Activated CD8-positive, alpha-beta T cell treated with anti-CD3 and anti-CD28 coated beads for 36 hours (primary cell): Measurements from ENCODE around the gene GNA12. TPM values are rescaled to one million over a fixed set of nuclear protein-coding genes. Genes with fewer than 3 reads are reported as not detected.

ENCODE experiments used
- ATAC-seq: fragments of 200-7000 bp; cut with Tn5 transposase; one replicate; pipeline ENCODE4 v1.10.0; 2021; ENCODE audit warnings: mild to moderate bottlenecking, moderate library complexity
- CTCF ChIA-PET: fragments of 350-600 bp; sonication (Branson Sonifier 250); formaldehyde crosslinking; loops from one replicate; lab custom pipeline; 2021; ENCODE audit warnings: antibody characterized with exemption; lab: Charles Lee
- POLR2A ChIA-PET: fragments of 350-600 bp; sonication (Branson Sonifier 250); formaldehyde crosslinking; loops from one replicate; lab custom pipeline; 2021; ENCODE audit warnings: antibody characterized with exemption; lab: Charles Lee
- DNase-seq: peaks from one replicate; pipeline ENCODE4 v3.0.0-alpha.2; 2020
- H3K27ac Mint-ChIP-seq: one replicate; pipeline ENCODE4 v1.8.0; 2021; ENCODE audit warnings: mild to moderate bottlenecking, mixed read lengths
- H3K27me3 Mint-ChIP-seq: one replicate; pipeline ENCODE4 v1.8.0; 2021; ENCODE audit warnings: mixed read lengths
- H3K36me3 Mint-ChIP-seq: one replicate; pipeline ENCODE4 v1.8.0; 2021; ENCODE audit warnings: low read depth, mixed read lengths
- H3K4me1 Mint-ChIP-seq: one replicate; pipeline ENCODE4 v1.8.0; 2021; ENCODE audit warnings: low read depth, mixed read lengths
- H3K4me3 Mint-ChIP-seq: one replicate; pipeline ENCODE4 v1.8.0; 2021; ENCODE audit warnings: mild to moderate bottlenecking, moderate library complexity, mixed read lengths
- H3K9me3 Mint-ChIP-seq: one replicate; pipeline ENCODE4 v1.8.0; 2021; ENCODE audit warnings: mixed read lengths
- CTCF ChIP-seq: fragments of 200-600 bp; IDR thresholded peaks from one replicate; pipeline ENCODE4 v1.8.0; 2022; ENCODE audit warnings: antibody characterized with exemption, mild to moderate bottlenecking
- intact Hi-C: fragments of 100-400 bp; cut with micrococcal nuclease; formaldehyde crosslinking; loops from one replicate; pipeline ENCODE4 v1.10.0; 2022
- total RNA-seq, 2 experiments: library from RNA; stranded (reverse); gene quantifications; one replicate each; pipeline ENCODE4 v1.2.3, GENCODE V29; 2021

GNA12 gene
- total RNA-seq, 2 experiments from 2014 or later: 21.0 to 21.1 TPM

- H3K36me3 Mint-ChIP-seq: no peaks in the 10 kb centered on the region
These were observed 40.8 kb downstream of the GNA12 start for GRCh38 chr7:2803342-2803692.

GRCh38 chr7:2802504-2803341, 41.4 kb downstream of the GNA12 start:
- no peaks in the 10 kb centered on the region for H3K9me3 Mint-ChIP-seq
- intact Hi-C loops: no loop called here
- no peaks in the 10 kb centered on the region for H3K36me3 Mint-ChIP-seq
- H3K4me1 Mint-ChIP-seq: peaks cover 47% of the 10 kb centered on the region
- ATAC-seq: no peak
- H3K27ac Mint-ChIP-seq: no peak overlapping the region
- H3K4me3 Mint-ChIP-seq: no peak overlapping the region
- no peak for TF ChIP-seq CTCF
- ChIA-PET POLR2A (no interaction called here), CTCF (interaction anchor here (1.4 to 2.2 kb wide), 2 partner anchors 8 to 93 kb away, joined by 3 to 7 read pairs; no protein-coding TSS in a partner anchor)
- DNase-seq: no peak
- no peaks in the 10 kb centered on the region for H3K27me3 Mint-ChIP-seq

More at GRCh38 chr7:2803342-2803692, 40.8 kb downstream of the GNA12 start:
- no peak overlapping the region for H3K27ac Mint-ChIP-seq
- H3K9me3 Mint-ChIP-seq: no peaks in the 10 kb centered on the region
- H3K27me3 Mint-ChIP-seq: no peaks in the 10 kb centered on the region
- ChIA-PET POLR2A (no interaction called here), CTCF (interaction anchor here (0.7 to 2.2 kb wide), 3 partner anchors 9 to 88 kb away, joined by 3 to 7 read pairs (median 3); no protein-coding TSS in a partner anchor)
- H3K4me1 Mint-ChIP-seq: peaks cover 44% of the 10 kb centered on the region
- no peak for ATAC-seq
- intact Hi-C loops: no loop called here
- DNase-seq: no peak
- no peak for TF ChIP-seq CTCF
- H3K4me3 Mint-ChIP-seq: no peak overlapping the region

- intact Hi-C loops: no loop called here
- no peak overlapping the region for H3K27ac Mint-ChIP-seq
These were observed 42.0 kb downstream of the GNA12 start for GRCh38 chr7:2802101-2802500.

GRCh38 chr7:2800931-2801688, 43.0 kb downstream of the GNA12 start:
- Mint-ChIP-seq H3K27me3 (no peaks in the 10 kb centered on the region), H3K36me3 (no peaks in the 10 kb centered on the region), H3K4me3 (no peak overlapping the region), H3K4me1 (peaks cover 47% of the 10 kb centered on the region), H3K27ac (no peak overlapping the region), H3K9me3 (no peaks in the 10 kb centered on the region)
- intact Hi-C loops: no loop called here
- CTCF ChIA-PET: interaction anchor here (1.4 kb wide), 1 partner anchor 91 kb away, joined by 3 read pairs; no protein-coding TSS in a partner anchor
- DNase-seq (peak; percentile 46), ATAC-seq (peak; percentile 34)
- TF ChIP-seq CTCF: no peak
- POLR2A ChIA-PET: interaction anchor here (0.6 kb wide), 1 partner anchor 67 kb away, joined by 4 read pairs; no protein-coding TSS in a partner anchor

More at GRCh38 chr7:2802101-2802500, 42.0 kb downstream of the GNA12 start:
- POLR2A ChIA-PET: interaction anchor here (0.6 kb wide), 1 partner anchor 68 kb away, joined by 4 read pairs; no protein-coding TSS in a partner anchor
- no peak for TF ChIP-seq CTCF
- DNase-seq: no peak
- peaks cover 47% of the 10 kb centered on the region for H3K4me1 Mint-ChIP-seq
- H3K9me3 Mint-ChIP-seq: no peaks in the 10 kb centered on the region
- no peak for ATAC-seq
- no peaks in the 10 kb centered on the region for H3K36me3 Mint-ChIP-seq
- CTCF ChIA-PET: interaction anchor here (1.4 kb wide), 1 partner anchor 92 kb away, joined by 3 read pairs; no protein-coding TSS in a partner anchor
- H3K4me3 Mint-ChIP-seq: no peak overlapping the region
- H3K27me3 Mint-ChIP-seq: no peaks in the 10 kb centered on the region
